Epithelial cell of esophagus (primary cell): ENCODE results near the gene CLMN.

ENCODE experiments used
- DNase-seq: peaks from one replicate; pipeline ENCODE4 v3.0.0; 2010; ENCODE audit warnings: low read depth
- H3K4me3 ChIP-seq: 2 replicates; pipeline ENCODE4 v1.5.1; 2011; ENCODE audit warnings: mild to moderate bottlenecking, low read length, control low read depth
- TF ChIP-seq, protein P1 (sequence below): IDR thresholded peaks from 2 replicates; pipeline ENCODE4 v1.5.1; 2011; ENCODE audit warnings: low read depth, mild to moderate bottlenecking, low read length, control low read depth, inconsistent platforms; ENCODE audit not compliant: insufficient read depth; ENCODE audit errors: missing control alignments

The CLMN gene

DNA sequence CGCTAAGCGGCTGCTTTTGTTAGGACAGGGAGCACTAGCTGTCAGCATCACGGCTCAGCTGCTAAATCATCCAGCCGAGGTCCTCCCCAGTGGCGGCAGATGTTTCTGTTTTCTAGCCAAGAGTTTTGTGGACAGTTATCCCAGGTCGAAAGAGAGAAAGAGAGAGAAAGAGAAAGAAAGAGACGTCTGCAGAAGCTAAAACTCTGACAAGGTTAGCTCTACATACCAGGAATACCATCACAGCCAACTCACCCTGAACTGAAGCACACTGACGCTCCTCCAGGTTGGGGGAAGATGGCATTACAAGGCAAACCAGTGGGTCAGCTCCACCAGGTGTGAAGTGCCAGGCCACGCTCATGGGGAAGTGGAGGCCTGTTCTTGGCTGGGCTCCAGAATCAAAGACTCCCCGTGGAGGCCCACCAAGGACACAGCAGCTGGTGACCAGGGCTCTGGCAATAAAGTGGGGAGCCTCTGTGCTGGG lies 97.5 kb downstream of the CLMN start:
- no peak overlapping the region for H3K4me3 ChIP-seq
- TF ChIP-seq, protein P1, sequence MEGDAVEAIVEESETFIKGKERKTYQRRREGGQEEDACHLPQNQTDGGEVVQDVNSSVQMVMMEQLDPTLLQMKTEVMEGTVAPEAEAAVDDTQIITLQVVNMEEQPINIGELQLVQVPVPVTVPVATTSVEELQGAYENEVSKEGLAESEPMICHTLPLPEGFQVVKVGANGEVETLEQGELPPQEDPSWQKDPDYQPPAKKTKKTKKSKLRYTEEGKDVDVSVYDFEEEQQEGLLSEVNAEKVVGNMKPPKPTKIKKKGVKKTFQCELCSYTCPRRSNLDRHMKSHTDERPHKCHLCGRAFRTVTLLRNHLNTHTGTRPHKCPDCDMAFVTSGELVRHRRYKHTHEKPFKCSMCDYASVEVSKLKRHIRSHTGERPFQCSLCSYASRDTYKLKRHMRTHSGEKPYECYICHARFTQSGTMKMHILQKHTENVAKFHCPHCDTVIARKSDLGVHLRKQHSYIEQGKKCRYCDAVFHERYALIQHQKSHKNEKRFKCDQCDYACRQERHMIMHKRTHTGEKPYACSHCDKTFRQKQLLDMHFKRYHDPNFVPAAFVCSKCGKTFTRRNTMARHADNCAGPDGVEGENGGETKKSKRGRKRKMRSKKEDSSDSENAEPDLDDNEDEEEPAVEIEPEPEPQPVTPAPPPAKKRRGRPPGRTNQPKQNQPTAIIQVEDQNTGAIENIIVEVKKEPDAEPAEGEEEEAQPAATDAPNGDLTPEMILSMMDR = no peak
- peak; percentile 40 for DNase-seq

- no peak for DNase-seq
- TF ChIP-seq, protein P1 = no peak
Observed at GRCh38 chr14:95221531-95221930, 98.2 kb downstream of the CLMN start.

DNA sequence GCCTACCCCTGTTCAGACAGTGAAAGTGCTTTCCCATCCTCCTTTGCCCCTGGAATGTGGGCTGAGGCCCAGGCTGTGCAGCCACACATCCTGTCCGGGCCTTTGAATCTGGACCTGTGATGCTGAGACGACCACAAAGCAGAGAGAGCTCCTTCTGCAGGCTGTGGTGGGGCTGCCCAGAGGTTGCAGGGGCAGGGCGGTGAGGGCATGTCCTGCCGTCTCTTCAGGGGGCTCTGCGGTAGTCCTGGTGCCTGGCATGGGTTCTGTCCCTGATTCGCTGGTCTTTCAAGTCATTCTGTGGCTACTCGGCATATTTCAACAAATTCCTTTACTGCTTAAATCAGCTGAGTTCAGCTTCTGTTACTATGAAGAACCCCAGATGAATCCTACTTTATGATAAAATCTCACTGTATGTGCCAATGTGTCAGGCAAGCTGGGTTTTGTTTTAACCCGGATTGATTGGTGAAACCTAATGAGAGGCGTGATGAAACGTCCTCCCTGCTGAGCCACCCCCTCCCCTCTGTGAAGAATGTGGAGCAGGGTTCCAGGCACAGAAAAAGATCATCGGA lies 99.0 kb downstream of the CLMN start:
- TF ChIP-seq, protein P1 = no peak
- H3K4me3 ChIP-seq = no peak overlapping the region
- no peak for DNase-seq

More at GRCh38 chr14:95221531-95221930, 98.2 kb downstream of the CLMN start:
- no peak overlapping the region for H3K4me3 ChIP-seq

DNA sequence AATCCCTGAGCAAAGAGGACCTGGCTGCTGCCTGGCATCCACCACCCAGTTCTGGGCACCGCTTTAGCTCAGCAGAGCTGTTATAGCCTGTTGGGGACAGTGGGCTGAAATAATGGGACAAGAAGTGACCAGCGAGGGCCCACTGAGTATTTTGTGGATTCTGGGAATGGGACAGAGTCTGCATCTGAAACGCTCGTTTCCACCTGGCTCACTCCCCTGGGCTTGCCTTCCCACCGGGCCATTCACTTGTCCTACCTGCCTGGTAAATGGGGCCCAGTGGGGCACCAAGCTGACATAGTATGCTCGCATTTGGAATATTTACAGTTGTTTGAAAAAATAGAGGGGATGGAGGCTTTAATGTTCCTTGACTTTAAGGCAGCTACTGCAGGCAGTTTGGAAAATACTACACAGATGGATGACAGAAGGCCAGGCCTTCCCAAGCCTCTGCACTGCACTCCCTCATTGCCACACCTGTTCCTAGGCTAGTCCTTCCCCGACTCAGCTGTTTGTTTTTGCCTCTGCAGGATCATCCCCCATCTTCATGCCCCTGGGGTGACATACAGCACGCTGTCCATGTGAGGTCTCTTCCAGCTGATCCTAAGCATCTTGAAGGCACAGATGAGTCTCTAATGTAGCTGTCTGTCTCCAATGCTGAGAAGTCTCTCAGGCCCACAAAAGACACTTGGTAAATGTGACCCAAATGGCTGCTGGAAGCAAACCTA lies 101.1 kb downstream of the CLMN start:
- DNase-seq = no peak
- TF ChIP-seq, protein P1 = no peak
- no peak overlapping the region for H3K4me3 ChIP-seq

DNA sequence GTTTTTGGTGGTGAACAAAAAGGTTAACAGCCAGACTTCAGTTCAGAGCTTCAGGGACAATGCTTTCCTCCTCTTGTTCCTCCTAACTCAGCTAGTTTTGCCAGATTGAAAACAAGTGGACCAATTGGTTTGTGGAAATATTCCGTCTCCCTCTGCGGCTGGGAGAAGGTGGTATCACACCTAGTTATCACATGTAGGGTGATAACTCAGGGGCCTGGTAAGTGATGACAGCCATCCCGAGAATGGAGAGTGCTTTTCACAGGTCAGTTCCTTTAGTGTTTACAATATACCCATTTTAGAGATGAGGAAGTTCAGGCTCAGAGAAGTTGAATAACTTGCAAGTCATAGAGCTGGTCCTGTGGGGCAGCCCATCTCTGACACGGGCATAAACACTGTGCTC lies 101.7 kb downstream of the CLMN start:
- no peak overlapping the region for H3K4me3 ChIP-seq
- TF ChIP-seq, protein P1 = no peak
- no peak for DNase-seq

- no peak for DNase-seq
- TF ChIP-seq, protein P1 = no peak
- H3K4me3 ChIP-seq = no peak overlapping the region
Observed at GRCh38 chr14:95217391-95217900, 102.3 kb downstream of the CLMN start.
